A549 (cell line): ENCODE data around the gene SHOC2. TPM values are rescaled to one million over a fixed set of nuclear protein-coding genes. Genes with fewer than 3 reads are reported as not detected.

Source experiments
- ATAC-seq, 2 experiments: fragments of 200-7000 bp in 1 of 2; fragments of >200 bp in 1 of 2; cut with Nextera tagmentation in 1 of 2; cut with Tn5 transposase in 1 of 2; 3 replicates each; pipeline versions ENCODE4 v1.8.0 to v1.9.1; 2018 to 2020; ENCODE audit warnings: mild to moderate bottlenecking in 1 of 2, moderate library complexity in 1 of 2
- CTCF ChIA-PET: fragments of 300-600 bp; sonication (Branson Sonifier 250); formaldehyde crosslinking; extraction: SDS; loops from one replicate; lab custom pipeline; 2021; ENCODE audit warnings: antibody characterized with exemption, inconsistent platforms; lab: Yijun Ruan, JAX
- POLR2A ChIA-PET: fragments of 350-600 bp; formaldehyde crosslinking; extraction: SDS; loops from one replicate; lab custom pipeline; 2021; ENCODE audit warnings: antibody characterized with exemption, inconsistent platforms; lab: Yijun Ruan, JAX
- DNase-seq, 2 experiments: peaks; one replicate each; pipeline versions ENCODE4 v3.0.0 to v3.0.0-alpha.2; 2011 to 2016; ENCODE audit warnings: low read depth in 1 of 2, low spot score in 1 of 2
- FAIRE-seq: peaks from 2 replicates; lab custom pipeline; 2011; peaks lifted over from hg19 to GRCh38; lab: Jason Lieb, UNC
- H3K27ac ChIP-seq, 2 experiments: fragments of >200 bp; sonication (Bioruptor Twin); formaldehyde crosslinking; 3 replicates each; pipeline ENCODE4 v1.5.1; 2016 to 2017
- H3K4me1 ChIP-seq: fragments of >200 bp; sonication (Bioruptor Twin); formaldehyde crosslinking; 3 replicates; pipeline ENCODE4 v1.6.1; 2016
- H3K4me2 ChIP-seq: fragments of >200 bp; sonication (Bioruptor Twin); formaldehyde crosslinking; 3 replicates; pipeline ENCODE4 v1.6.1; 2016
- H3K4me3 ChIP-seq: fragments of >200 bp; sonication (Bioruptor Twin); formaldehyde crosslinking; 3 replicates; pipeline ENCODE4 v1.5.1; 2016
- H3K9me3 ChIP-seq: fragments of >200 bp; sonication (Bioruptor Twin); formaldehyde crosslinking; 3 replicates; pipeline ENCODE4 v1.6.1; 2016
- BCL3 ChIP-seq: fragments of >200 bp; sonication (Bioruptor Twin); formaldehyde crosslinking; IDR thresholded peaks from 3 replicates; pipeline ENCODE4 v1.6.1; 2016
- CBX2 ChIP-seq: fragments of 200-600 bp; sonication (generic); IDR thresholded peaks from 2 replicates; pipeline ENCODE4 v1.6.1; 2016; ENCODE audit warnings: low read depth, mild to moderate bottlenecking, borderline replicate concordance
- CHD2 ChIP-seq: fragments of 150-350 bp; IDR thresholded peaks from 2 replicates; pipeline ENCODE4 v1.6.1; 2014; ENCODE audit warnings: low read length; ENCODE audit not compliant: partially characterized antibody
- EHF ChIP-seq: fragments of 250-450 bp; sonication (Bioruptor Pico); IDR thresholded peaks from 2 replicates; pipeline ENCODE4 v1.5.0; 2020; ENCODE audit warnings: mild to moderate bottlenecking
- EHMT2 ChIP-seq: fragments of 200-600 bp; sonication (generic); IDR thresholded peaks from 2 replicates; pipeline ENCODE4 v1.6.1; 2016; ENCODE audit warnings: antibody characterized with exemption, low read depth, mild to moderate bottlenecking, moderate library complexity
- ELK1 ChIP-seq: fragments of 150-350 bp; IDR thresholded peaks from 2 replicates; pipeline ENCODE4 v1.6.1; 2014; ENCODE audit warnings: low read depth, mild to moderate bottlenecking, low read length
- FOSB ChIP-seq: fragments of 250-450 bp; sonication (Bioruptor Pico); IDR thresholded peaks from 2 replicates; pipeline ENCODE4 v1.5.0; 2020; ENCODE audit warnings: mild to moderate bottlenecking, moderate library complexity
- FOXS1 ChIP-seq: fragments of 250-450 bp; sonication (Bioruptor Pico); IDR thresholded peaks from 2 replicates; pipeline ENCODE4 v1.5.0; 2020; ENCODE audit warnings: mild to moderate bottlenecking, moderate library complexity
- HES2 ChIP-seq: fragments of >200 bp; sonication (Bioruptor Twin); formaldehyde crosslinking; IDR thresholded peaks from 2 replicates; pipeline ENCODE4 v1.6.1; 2016
- HOXB13 ChIP-seq: fragments of 250-450 bp; sonication (Bioruptor Pico); IDR thresholded peaks from 2 replicates; pipeline ENCODE4 v1.5.0; 2020; ENCODE audit warnings: low read depth, mild to moderate bottlenecking, moderate library complexity
- HOXB5 ChIP-seq: fragments of 250-450 bp; sonication (Bioruptor Pico); IDR thresholded peaks from 2 replicates; pipeline ENCODE4 v1.5.0; 2020; ENCODE audit warnings: mild to moderate bottlenecking, moderate library complexity
- KDM5A ChIP-seq: fragments of 200-600 bp; sonication (generic); IDR thresholded peaks from 2 replicates; pipeline ENCODE4 v1.6.1; 2016; ENCODE audit warnings: antibody characterized with exemption, mild to moderate bottlenecking
- MAFK ChIP-seq: fragments of 450-650 bp; IDR thresholded peaks from 2 replicates; pipeline ENCODE4 v1.6.1; 2014; ENCODE audit not compliant: partially characterized antibody
- MAX ChIP-seq: IDR thresholded peaks from 2 replicates; pipeline ENCODE4 v1.6.1; 2012
- MAZ ChIP-seq: fragments of 150-350 bp; IDR thresholded peaks from 2 replicates; pipeline ENCODE4 v1.6.1; 2014; ENCODE audit warnings: antibody characterized with exemption, low read depth, low read length, borderline replicate concordance
- MYC ChIP-seq: IDR thresholded peaks from 2 replicates; pipeline ENCODE4 v1.6.1; 2012; ENCODE audit warnings: mild to moderate bottlenecking, inconsistent platforms, low read length, improper control_type of control experiment, borderline replicate concordance
- NR3C1 ChIP-seq: fragments of >200 bp; sonication (Bioruptor Twin); formaldehyde crosslinking; IDR thresholded peaks from 3 replicates; pipeline ENCODE4 v1.6.1; 2017
- PHF8 ChIP-seq: fragments of 200-600 bp; sonication (generic); IDR thresholded peaks from 2 replicates; pipeline ENCODE4 v1.6.1; 2016; ENCODE audit warnings: low read depth, mild to moderate bottlenecking, antibody characterized with exemption, moderate library complexity, borderline replicate concordance
- POLR2AphosphoS2 ChIP-seq: conservative IDR thresholded peaks from 2 replicates; pipeline ENCODE4 v1.6.1; 2012; ENCODE audit warnings: low read length, improper control_type of control experiment, inconsistent platforms
- REST ChIP-seq: fragments of 200-600 bp; sonication (generic); IDR thresholded peaks from 2 replicates; pipeline ENCODE4 v1.6.1; 2016; ENCODE audit warnings: antibody characterized with exemption, mild to moderate bottlenecking, moderate library complexity
- RNF2 ChIP-seq: fragments of 200-600 bp; sonication (generic); IDR thresholded peaks from 2 replicates; pipeline ENCODE4 v1.6.1; 2016; ENCODE audit warnings: low read depth, mild to moderate bottlenecking, antibody characterized with exemption, moderate library complexity, borderline replicate concordance
- SMC3 ChIP-seq: fragments of >200 bp; sonication (Bioruptor Twin); formaldehyde crosslinking; IDR thresholded peaks from 3 replicates; pipeline ENCODE4 v1.6.1; 2018; ENCODE audit warnings: inconsistent platforms
- ZNF302 ChIP-seq: fragments of 250-450 bp; sonication (Bioruptor Pico); IDR thresholded peaks from 2 replicates; pipeline ENCODE4 v1.9.0; 2021; ENCODE audit warnings: inconsistent platforms, mild to moderate bottlenecking, moderate library complexity
- WGBS: methylation state at CpG from one replicate; pipeline ENCODE4 v1.1.6; 2017; ENCODE audit errors: missing lambda C conversion rate; 5-methylcytosine and 5-hydroxymethylcytosine counted together
- polyA plus RNA-seq, 4 experiments: library from polyadenylated mRNA; depleted of rRNA in 3 of 4; stranded (reverse); fragments of >200 nt; fragmentation: RNase III in 1 of 4; extraction: RNeasy Plus Mini Kit Qiagen cat#74134 plus additional on column Dnase treatment in 1 of 4; gene quantifications; 2 replicates in 3 of 4; 3 replicates in 1 of 4; pipeline ENCODE4 v1.2.3, GENCODE V29; 2011 to 2017

Gene SHOC2
- polyA plus RNA-seq, 2 of the 4 experiments (the other 2 are of a cell fraction), result 20.5 to 32.1 TPM

GRCh38 chr10:110985497-110986275, 66.3 kb downstream of the SHOC2 start:
- H3K4me1 ChIP-seq, result no peaks in the 10 kb centered on the region
- FAIRE-seq (no peak), DNase-seq (no peak), ATAC-seq (no peak)
- ChIA-PET POLR2A (no interaction called here), CTCF (no interaction called here)
- 91% methylated on average over 2 of the region's 2 CpGs for WGBS
- no peak overlapping the region for H3K4me2 ChIP-seq
- no peaks in the 10 kb centered on the region for H3K9me3 ChIP-seq
- no peak overlapping the region for H3K27ac ChIP-seq
- TF ChIP-seq HES2 (no peak), MAZ (no peak), REST (no peak), NR3C1 (no peak), ELK1 (no peak), MYC (no peak), PHF8 (no peak), EHF (CRISPR knock-in tag) (no peak), SMC3 (no peak), POLR2AphosphoS2 (no peak), KDM5A (no peak), EHMT2 (no peak), HOXB5 (CRISPR knock-in tag) (no peak), CBX2 (no peak), BCL3 (no peak)
- H3K4me3 ChIP-seq, result no peak overlapping the region

- Histone ChIP-seq H3K27ac (no peak overlapping the region), H3K4me2 (no peak overlapping the region), H3K4me1 (no peaks in the 10 kb centered on the region; the same call in 2 of the 3 replicates), H3K9me3 (no peaks in the 10 kb centered on the region), H3K4me3 (no peak overlapping the region)
- TF ChIP-seq MAX (no peak), FOSB (no peak), MAFK (peak; percentile 35), RNF2 (no peak), HOXB13 (CRISPR knock-in tag) (no peak), FOXS1 (CRISPR knock-in tag) (no peak), CHD2 (no peak), ZNF302 (CRISPR knock-in tag) (no peak)
- peak; percentile 59 for FAIRE-seq
- no peak for ATAC-seq
- POLR2A ChIA-PET, result no interaction called here
- WGBS, result 62% methylated on average over 1 of the region's 1 CpG
- no peak for DNase-seq
- CTCF ChIA-PET, result no interaction called here
These were observed 69.6 kb downstream of the SHOC2 start for GRCh38 chr10:110989016-110989415.
